Liver (tissue), 3 donors: ENCODE results near the gene HOXB5.

Source experiments
- EGR1 ChIP-seq, 2 donors: IDR thresholded peaks; 2 replicates each; pipeline ENCODE4 v1.6.1; 2016 to 2018; ENCODE audit warnings: antibody characterized with exemption in 2 of 2, low read depth in 2 of 2
- FOXA1 ChIP-seq: IDR thresholded peaks from 2 replicates; pipeline ENCODE4 v1.6.1; 2016; ENCODE audit warnings: antibody characterized with exemption
- GABPA ChIP-seq, 2 donors: IDR thresholded peaks in 1 of 2; conservative IDR thresholded peaks in 1 of 2; 2 replicates each; pipeline ENCODE4 v1.6.1; 2016; ENCODE audit warnings: antibody characterized with exemption in 2 of 2, mild to moderate bottlenecking in 1 of 2, moderate library complexity in 1 of 2
- JUND ChIP-seq, 2 donors: IDR thresholded peaks; 2 replicates each; pipeline ENCODE4 v1.6.1; 2016; ENCODE audit warnings: antibody characterized with exemption in 2 of 2
- RAD21 ChIP-seq, 2 donors: IDR thresholded peaks; 2 replicates each; pipeline ENCODE4 v1.6.1; 2016; ENCODE audit warnings: antibody characterized with exemption in 2 of 2, mild to moderate bottlenecking in 2 of 2
- RXRA ChIP-seq, 2 donors: IDR thresholded peaks; 2 replicates each; pipeline ENCODE4 v1.6.1; 2017 to 2018; ENCODE audit warnings: antibody characterized with exemption in 2 of 2, mild to moderate bottlenecking in 1 of 2
- SP1 ChIP-seq: IDR thresholded peaks from 2 replicates; pipeline ENCODE4 v1.6.1; 2018; ENCODE audit warnings: antibody characterized with exemption, mild to moderate bottlenecking
- TAF1 ChIP-seq: conservative IDR thresholded peaks from 2 replicates; pipeline ENCODE4 v1.6.1; 2016; ENCODE audit warnings: antibody characterized with exemption, mild to moderate bottlenecking
- YY1 ChIP-seq: IDR thresholded peaks from 2 replicates; pipeline ENCODE4 v1.6.1; 2016; ENCODE audit warnings: antibody characterized with exemption, mild to moderate bottlenecking
- TF ChIP-seq, protein P1 (sequence below): fragments of 150-350 bp; IDR thresholded peaks from 2 replicates; pipeline ENCODE4 v1.5.1; 2017; ENCODE audit warnings: improper control_type of control experiment, low read depth, low read length; ENCODE audit not compliant: missing input control
- TF ChIP-seq, protein P2 (sequence below): IDR thresholded peaks from 2 replicates; pipeline ENCODE4 v1.6.1; 2016; ENCODE audit warnings: antibody characterized with exemption, mild to moderate bottlenecking
- TF ChIP-seq, protein P3 (sequence below): IDR thresholded peaks from 2 replicates; pipeline ENCODE4 v1.6.1; 2016; ENCODE audit warnings: antibody characterized with exemption
- TF ChIP-seq, protein P4 (sequence below): IDR thresholded peaks from 2 replicates; pipeline ENCODE4 v1.6.1; 2016; ENCODE audit warnings: antibody characterized with exemption
- donor health status: healthy.
- donor health status: healthy.

DNA sequence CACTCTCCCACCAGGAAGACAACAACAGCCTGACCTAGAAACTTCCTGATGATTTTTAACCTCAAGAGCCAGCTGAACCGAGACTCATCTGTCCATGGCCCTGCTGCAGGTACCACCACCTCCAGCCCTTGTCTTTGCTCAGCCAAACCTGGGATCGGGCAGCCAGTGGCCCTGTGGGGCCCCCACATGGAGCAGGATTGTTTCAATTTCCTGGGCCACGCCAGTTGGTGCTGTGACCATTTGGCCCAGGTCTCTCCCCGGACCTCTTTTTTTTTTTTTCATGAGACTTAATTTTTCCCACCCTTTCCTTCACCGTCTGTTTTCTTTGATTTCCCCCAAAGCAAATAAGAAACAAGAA, 40.4 kb downstream of the HOXB5 start:
- TF ChIP-seq, protein P1, sequence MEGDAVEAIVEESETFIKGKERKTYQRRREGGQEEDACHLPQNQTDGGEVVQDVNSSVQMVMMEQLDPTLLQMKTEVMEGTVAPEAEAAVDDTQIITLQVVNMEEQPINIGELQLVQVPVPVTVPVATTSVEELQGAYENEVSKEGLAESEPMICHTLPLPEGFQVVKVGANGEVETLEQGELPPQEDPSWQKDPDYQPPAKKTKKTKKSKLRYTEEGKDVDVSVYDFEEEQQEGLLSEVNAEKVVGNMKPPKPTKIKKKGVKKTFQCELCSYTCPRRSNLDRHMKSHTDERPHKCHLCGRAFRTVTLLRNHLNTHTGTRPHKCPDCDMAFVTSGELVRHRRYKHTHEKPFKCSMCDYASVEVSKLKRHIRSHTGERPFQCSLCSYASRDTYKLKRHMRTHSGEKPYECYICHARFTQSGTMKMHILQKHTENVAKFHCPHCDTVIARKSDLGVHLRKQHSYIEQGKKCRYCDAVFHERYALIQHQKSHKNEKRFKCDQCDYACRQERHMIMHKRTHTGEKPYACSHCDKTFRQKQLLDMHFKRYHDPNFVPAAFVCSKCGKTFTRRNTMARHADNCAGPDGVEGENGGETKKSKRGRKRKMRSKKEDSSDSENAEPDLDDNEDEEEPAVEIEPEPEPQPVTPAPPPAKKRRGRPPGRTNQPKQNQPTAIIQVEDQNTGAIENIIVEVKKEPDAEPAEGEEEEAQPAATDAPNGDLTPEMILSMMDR = no peak
- TF ChIP-seq TAF1 (no peak), RAD21 (IDR thresholded peaks at IDR 0.05) (no peak), RXRA (IDR thresholded peaks at IDR 0.05) (no peak), YY1 (no peak), SP1 (no peak), JUND (IDR thresholded peaks at IDR 0.05) (no peak), GABPA (IDR thresholded peaks at IDR 0.05 in 1 of 2, conservative IDR thresholded peaks at IDR 0.05 in 1 of 2) (no peak), EGR1 (IDR thresholded peaks at IDR 0.05; ENCODE audit: low read depth in 2 of 2) (no peak), FOXA1 (no peak)
- TF ChIP-seq, protein P2, sequence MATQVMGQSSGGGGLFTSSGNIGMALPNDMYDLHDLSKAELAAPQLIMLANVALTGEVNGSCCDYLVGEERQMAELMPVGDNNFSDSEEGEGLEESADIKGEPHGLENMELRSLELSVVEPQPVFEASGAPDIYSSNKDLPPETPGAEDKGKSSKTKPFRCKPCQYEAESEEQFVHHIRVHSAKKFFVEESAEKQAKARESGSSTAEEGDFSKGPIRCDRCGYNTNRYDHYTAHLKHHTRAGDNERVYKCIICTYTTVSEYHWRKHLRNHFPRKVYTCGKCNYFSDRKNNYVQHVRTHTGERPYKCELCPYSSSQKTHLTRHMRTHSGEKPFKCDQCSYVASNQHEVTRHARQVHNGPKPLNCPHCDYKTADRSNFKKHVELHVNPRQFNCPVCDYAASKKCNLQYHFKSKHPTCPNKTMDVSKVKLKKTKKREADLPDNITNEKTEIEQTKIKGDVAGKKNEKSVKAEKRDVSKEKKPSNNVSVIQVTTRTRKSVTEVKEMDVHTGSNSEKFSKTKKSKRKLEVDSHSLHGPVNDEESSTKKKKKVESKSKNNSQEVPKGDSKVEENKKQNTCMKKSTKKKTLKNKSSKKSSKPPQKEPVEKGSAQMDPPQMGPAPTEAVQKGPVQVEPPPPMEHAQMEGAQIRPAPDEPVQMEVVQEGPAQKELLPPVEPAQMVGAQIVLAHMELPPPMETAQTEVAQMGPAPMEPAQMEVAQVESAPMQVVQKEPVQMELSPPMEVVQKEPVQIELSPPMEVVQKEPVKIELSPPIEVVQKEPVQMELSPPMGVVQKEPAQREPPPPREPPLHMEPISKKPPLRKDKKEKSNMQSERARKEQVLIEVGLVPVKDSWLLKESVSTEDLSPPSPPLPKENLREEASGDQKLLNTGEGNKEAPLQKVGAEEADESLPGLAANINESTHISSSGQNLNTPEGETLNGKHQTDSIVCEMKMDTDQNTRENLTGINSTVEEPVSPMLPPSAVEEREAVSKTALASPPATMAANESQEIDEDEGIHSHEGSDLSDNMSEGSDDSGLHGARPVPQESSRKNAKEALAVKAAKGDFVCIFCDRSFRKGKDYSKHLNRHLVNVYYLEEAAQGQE = no peak
- TF ChIP-seq, protein P3, sequence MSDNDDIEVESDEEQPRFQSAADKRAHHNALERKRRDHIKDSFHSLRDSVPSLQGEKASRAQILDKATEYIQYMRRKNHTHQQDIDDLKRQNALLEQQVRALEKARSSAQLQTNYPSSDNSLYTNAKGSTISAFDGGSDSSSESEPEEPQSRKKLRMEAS = no peak
- TF ChIP-seq, protein P4, sequence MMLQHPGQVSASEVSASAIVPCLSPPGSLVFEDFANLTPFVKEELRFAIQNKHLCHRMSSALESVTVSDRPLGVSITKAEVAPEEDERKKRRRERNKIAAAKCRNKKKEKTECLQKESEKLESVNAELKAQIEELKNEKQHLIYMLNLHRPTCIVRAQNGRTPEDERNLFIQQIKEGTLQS = no peak
